Testis (tissue), 2 donors: Measurements from ENCODE around the gene IGSF21.

Experiments used
- POLR2A ChIP-seq: fragments of 450-650 bp; IDR thresholded peaks from one replicate; pipeline ENCODE4 v1.6.1; 2017; ENCODE audit warnings: antibody characterized with exemption, mild to moderate bottlenecking, moderate library complexity
- TF ChIP-seq, protein P1 (sequence below), 3 experiments: fragments of 450-650 bp in 2 of 3; fragments of 200-600 bp in 1 of 3; sonication (generic) in 1 of 3; IDR thresholded peaks; one replicate each; pipeline ENCODE4 v1.5.1; 2016 to 2019; ENCODE audit warnings: antibody characterized with exemption in 3 of 3, mild to moderate bottlenecking in 2 of 3, moderate library complexity in 1 of 3

- TF ChIP-seq, protein P1, sequence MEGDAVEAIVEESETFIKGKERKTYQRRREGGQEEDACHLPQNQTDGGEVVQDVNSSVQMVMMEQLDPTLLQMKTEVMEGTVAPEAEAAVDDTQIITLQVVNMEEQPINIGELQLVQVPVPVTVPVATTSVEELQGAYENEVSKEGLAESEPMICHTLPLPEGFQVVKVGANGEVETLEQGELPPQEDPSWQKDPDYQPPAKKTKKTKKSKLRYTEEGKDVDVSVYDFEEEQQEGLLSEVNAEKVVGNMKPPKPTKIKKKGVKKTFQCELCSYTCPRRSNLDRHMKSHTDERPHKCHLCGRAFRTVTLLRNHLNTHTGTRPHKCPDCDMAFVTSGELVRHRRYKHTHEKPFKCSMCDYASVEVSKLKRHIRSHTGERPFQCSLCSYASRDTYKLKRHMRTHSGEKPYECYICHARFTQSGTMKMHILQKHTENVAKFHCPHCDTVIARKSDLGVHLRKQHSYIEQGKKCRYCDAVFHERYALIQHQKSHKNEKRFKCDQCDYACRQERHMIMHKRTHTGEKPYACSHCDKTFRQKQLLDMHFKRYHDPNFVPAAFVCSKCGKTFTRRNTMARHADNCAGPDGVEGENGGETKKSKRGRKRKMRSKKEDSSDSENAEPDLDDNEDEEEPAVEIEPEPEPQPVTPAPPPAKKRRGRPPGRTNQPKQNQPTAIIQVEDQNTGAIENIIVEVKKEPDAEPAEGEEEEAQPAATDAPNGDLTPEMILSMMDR (IDR thresholded peaks at IDR 0.05): no peak
- no peak for TF ChIP-seq POLR2A
Measured at GRCh38 chr1:18390953-18391352, 283.4 kb downstream of the IGSF21 start.
